Ishikawa (cell line): ENCODE results near the gene ZBTB46.
A peak's percentile ranks its signal among the peaks of the same experiment; 100 is the strongest.

Experiments
- CEBPB ChIP-seq: IDR thresholded peaks from 2 replicates; pipeline ENCODE4 v1.6.1; 2012
- ZBTB7A ChIP-seq: IDR thresholded peaks from 2 replicates; pipeline ENCODE4 v1.6.1; 2012; ENCODE audit warnings: low read depth
- TF ChIP-seq, protein P1 (sequence below): IDR thresholded peaks from 2 replicates; pipeline ENCODE4 v1.6.1; 2012
- TF ChIP-seq, protein P2 (sequence below): IDR thresholded peaks from 2 replicates; pipeline ENCODE4 v1.6.1; 2012; ENCODE audit warnings: low read depth, mild to moderate bottlenecking

GRCh38 chr20:63836458-63837344 is 5.6 kb upstream of the ZBTB46 start:
- TF ChIP-seq, protein P1, sequence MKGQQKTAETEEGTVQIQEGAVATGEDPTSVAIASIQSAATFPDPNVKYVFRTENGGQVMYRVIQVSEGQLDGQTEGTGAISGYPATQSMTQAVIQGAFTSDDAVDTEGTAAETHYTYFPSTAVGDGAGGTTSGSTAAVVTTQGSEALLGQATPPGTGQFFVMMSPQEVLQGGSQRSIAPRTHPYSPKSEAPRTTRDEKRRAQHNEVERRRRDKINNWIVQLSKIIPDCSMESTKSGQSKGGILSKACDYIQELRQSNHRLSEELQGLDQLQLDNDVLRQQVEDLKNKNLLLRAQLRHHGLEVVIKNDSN: no peak
- TF ChIP-seq CEBPB: no peak
- 0 out of 2 replicates have a peak, but pooled peaks have one; percentile 26 for TF ChIP-seq ZBTB7A
- TF ChIP-seq, protein P2, sequence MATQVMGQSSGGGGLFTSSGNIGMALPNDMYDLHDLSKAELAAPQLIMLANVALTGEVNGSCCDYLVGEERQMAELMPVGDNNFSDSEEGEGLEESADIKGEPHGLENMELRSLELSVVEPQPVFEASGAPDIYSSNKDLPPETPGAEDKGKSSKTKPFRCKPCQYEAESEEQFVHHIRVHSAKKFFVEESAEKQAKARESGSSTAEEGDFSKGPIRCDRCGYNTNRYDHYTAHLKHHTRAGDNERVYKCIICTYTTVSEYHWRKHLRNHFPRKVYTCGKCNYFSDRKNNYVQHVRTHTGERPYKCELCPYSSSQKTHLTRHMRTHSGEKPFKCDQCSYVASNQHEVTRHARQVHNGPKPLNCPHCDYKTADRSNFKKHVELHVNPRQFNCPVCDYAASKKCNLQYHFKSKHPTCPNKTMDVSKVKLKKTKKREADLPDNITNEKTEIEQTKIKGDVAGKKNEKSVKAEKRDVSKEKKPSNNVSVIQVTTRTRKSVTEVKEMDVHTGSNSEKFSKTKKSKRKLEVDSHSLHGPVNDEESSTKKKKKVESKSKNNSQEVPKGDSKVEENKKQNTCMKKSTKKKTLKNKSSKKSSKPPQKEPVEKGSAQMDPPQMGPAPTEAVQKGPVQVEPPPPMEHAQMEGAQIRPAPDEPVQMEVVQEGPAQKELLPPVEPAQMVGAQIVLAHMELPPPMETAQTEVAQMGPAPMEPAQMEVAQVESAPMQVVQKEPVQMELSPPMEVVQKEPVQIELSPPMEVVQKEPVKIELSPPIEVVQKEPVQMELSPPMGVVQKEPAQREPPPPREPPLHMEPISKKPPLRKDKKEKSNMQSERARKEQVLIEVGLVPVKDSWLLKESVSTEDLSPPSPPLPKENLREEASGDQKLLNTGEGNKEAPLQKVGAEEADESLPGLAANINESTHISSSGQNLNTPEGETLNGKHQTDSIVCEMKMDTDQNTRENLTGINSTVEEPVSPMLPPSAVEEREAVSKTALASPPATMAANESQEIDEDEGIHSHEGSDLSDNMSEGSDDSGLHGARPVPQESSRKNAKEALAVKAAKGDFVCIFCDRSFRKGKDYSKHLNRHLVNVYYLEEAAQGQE: no peak
